ENCODE data around the gene RIT2. TPM values are rescaled to one million over a fixed set of nuclear protein-coding genes. Genes with fewer than 3 reads are reported as not detected.

Gene RIT2
- total and polyA plus RNA-seq, 7 donors = not detected

DNA sequence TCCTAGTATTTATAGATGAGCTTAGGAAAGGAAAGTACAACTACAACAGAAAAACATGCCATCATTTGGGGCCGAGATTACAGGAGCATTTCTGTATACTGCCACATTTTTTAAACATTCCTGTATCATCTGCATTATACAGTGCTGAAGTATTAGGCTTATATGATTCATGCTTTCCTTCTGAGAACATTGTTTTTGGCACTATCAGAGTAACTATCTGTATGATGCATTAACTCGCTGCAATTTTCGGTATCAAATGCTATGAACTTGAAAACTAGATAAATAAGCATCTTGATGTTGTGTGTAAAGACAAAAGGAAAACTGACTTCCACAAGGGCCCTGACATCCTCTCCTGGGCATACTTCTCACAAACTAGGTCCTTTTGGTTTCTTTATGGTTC, 102.0 kb downstream of the RIT2 start:
- DNase-seq (no peak), ATAC-seq (no peak)
- H3K27me3 ChIP-seq (ENCODE audit: insufficient read depth in 3 of 3, low read length in 2 of 3) = no peaks in the 10 kb centered on the region
- H3K27ac ChIP-seq = no peak overlapping the region
- H3K9me3 ChIP-seq = no peaks in the 10 kb centered on the region
- H3K4me3 ChIP-seq = no peak overlapping the region
- WGBS, 3 donors = 37 to 52% (median 41%) methylated on average over 3 of the region's 3 CpGs
- TF ChIP-seq, protein P1, sequence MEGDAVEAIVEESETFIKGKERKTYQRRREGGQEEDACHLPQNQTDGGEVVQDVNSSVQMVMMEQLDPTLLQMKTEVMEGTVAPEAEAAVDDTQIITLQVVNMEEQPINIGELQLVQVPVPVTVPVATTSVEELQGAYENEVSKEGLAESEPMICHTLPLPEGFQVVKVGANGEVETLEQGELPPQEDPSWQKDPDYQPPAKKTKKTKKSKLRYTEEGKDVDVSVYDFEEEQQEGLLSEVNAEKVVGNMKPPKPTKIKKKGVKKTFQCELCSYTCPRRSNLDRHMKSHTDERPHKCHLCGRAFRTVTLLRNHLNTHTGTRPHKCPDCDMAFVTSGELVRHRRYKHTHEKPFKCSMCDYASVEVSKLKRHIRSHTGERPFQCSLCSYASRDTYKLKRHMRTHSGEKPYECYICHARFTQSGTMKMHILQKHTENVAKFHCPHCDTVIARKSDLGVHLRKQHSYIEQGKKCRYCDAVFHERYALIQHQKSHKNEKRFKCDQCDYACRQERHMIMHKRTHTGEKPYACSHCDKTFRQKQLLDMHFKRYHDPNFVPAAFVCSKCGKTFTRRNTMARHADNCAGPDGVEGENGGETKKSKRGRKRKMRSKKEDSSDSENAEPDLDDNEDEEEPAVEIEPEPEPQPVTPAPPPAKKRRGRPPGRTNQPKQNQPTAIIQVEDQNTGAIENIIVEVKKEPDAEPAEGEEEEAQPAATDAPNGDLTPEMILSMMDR (IDR thresholded peaks at IDR 0.05) = no peak
- intact Hi-C loops (cut with DNase I) = no loop called here
- no peaks in the 10 kb centered on the region for H3K36me3 ChIP-seq (ENCODE audit: insufficient read depth in 1 of 2, low read depth in 1 of 2)
- H3K4me1 ChIP-seq = no peaks in the 10 kb centered on the region

DNA sequence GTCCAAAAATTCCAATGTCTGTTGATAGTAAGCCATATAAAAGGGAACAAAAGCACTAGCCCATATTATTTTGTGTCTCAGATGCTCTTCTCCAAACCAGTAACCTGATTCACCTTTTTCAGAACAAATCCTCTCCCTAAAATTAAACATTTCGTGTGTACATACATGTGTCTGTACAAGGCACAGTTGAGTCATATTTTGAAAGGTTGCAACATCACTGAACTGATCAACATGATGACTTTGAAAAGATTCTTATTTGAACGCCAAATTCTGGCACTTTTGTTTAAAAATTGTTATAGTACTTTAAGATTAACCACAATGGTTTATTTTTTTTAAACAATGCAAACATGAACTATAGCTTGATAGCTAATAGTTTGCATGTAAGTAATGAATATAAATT, 102.5 kb downstream of the RIT2 start:
- TF ChIP-seq, protein P1 (IDR thresholded peaks at IDR 0.05) = no peak
- intact Hi-C loops (cut with DNase I) = no loop called here
- ATAC-seq = no peak

DNA sequence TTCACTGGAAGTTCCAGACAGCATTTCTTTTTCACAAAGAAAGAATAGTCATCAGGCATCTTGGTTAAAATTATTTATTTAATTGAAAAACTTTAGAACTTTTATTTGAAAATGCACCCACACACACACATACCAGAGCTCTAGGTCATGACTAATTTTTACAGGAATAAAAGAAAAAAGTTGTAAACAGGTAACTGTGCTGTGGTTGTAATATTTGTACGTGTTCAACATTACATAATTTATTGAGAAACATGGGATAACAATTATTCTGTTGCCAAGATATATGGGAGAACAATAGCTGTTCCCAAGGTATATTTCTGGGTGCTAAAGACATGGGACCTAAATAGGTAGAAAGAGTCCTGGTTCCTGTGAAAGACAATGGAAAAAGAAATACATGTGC, 104.9 kb downstream of the RIT2 start:
- WGBS, 3 donors = 48 to 57% (median 57%) methylated on average over 1 of the region's 1 CpG
- TF ChIP-seq, protein P1 (IDR thresholded peaks at IDR 0.05) = no peak
- intact Hi-C loops (cut with DNase I) = no loop called here
- Histone ChIP-seq H3K36me3 (ENCODE audit: insufficient read depth in 1 of 2, low read depth in 1 of 2) (no peaks in the 10 kb centered on the region), H3K4me3 (no peak overlapping the region), H3K9me3 (no peaks in the 10 kb centered on the region), H3K27ac (no peak overlapping the region), H3K4me1 (no peaks in the 10 kb centered on the region), H3K27me3 (ENCODE audit: insufficient read depth in 3 of 3, low read length in 2 of 3) (no peaks in the 10 kb centered on the region)
- no peak for DNase-seq
- no peak for ATAC-seq

More for the DNA sequence above, 102.5 kb downstream of the RIT2 start:
- Histone ChIP-seq H3K9me3 (no peaks in the 10 kb centered on the region), H3K27ac (no peak overlapping the region), H3K4me1 (no peaks in the 10 kb centered on the region), H3K27me3 (ENCODE audit: insufficient read depth in 3 of 3, low read length in 2 of 3) (no peaks in the 10 kb centered on the region), H3K36me3 (ENCODE audit: insufficient read depth in 1 of 2, low read depth in 1 of 2) (no peaks in the 10 kb centered on the region), H3K4me3 (no peak overlapping the region)
- 70 to 79% (median 72%) methylated on average over 2 of the region's 2 CpGs for WGBS, 3 donors
- DNase-seq = no peak

DNA sequence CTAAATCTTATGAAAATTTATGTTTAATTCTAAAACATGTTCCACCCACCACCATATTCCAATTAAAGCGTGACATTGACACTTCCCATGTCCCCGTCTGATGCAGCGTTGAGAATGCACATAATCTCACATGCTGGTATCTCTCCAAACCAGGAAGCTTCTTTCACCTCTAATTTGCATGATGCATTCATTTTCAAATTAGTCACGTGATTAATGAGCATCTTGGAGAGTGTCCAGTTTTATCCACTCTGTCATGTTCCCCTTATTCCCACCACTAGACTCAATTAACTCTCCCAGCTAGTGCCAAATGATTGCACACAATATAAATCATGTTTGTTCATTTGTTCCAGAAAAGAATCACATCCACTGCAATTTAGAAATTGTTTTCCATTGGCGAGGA, 105.8 kb downstream of the RIT2 start:
- TF ChIP-seq, protein P1 (IDR thresholded peaks at IDR 0.05) = no peak
- H3K36me3 ChIP-seq (ENCODE audit: insufficient read depth in 1 of 2, low read depth in 1 of 2) = no peaks in the 10 kb centered on the region
- H3K4me3 ChIP-seq = no peak overlapping the region
- ATAC-seq (no peak), DNase-seq (no peak)
- H3K27me3 ChIP-seq (ENCODE audit: insufficient read depth in 3 of 3, low read length in 2 of 3) = no peaks in the 10 kb centered on the region
- H3K9me3 ChIP-seq = no peaks in the 10 kb centered on the region
- 22 to 39% (median 30%) methylated on average over 5 of the region's 5 CpGs for WGBS, 3 donors
- intact Hi-C loops (cut with DNase I) = no loop called here
- H3K27ac ChIP-seq = no peak overlapping the region
- no peaks in the 10 kb centered on the region for H3K4me1 ChIP-seq

DNA sequence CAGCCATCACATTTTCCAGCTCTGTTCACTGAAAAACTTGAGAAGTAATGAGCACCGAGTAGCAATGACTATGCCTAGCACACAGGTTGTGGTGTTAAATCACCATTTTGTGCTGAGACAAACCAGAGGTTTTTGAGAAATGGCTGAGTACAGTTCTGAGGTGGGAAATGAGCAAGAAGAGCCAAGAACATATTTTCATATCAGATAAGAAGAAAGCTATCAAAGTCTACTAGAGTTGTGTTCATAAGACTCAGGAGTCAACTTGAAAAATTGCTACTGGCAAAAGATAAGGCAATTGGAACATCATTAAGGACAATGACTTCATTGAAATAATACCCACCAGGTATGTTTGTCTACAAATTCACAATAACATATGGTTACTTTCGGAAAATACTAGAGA, 108.1 kb downstream of the RIT2 start:
- Histone ChIP-seq H3K27me3 (ENCODE audit: insufficient read depth in 3 of 3, low read length in 2 of 3) (no peaks in the 10 kb centered on the region), H3K4me3 (no peak overlapping the region), H3K36me3 (ENCODE audit: insufficient read depth in 1 of 2, low read depth in 1 of 2) (no peaks in the 10 kb centered on the region), H3K27ac (no peak overlapping the region), H3K4me1 (no peaks in the 10 kb centered on the region), H3K9me3 (no peaks in the 10 kb centered on the region)
- TF ChIP-seq, protein P1 (IDR thresholded peaks at IDR 0.05) = no peak
- DNase-seq = no peak
- intact Hi-C loops (cut with DNase I) = no loop called here
- ATAC-seq = no peak
- WGBS, 3 donors = 89 to 93% (median 90%) methylated on average over 2 of the region's 2 CpGs

Measured in psoas muscle (tissue), 8 donors.